T-helper 17 cell (primary cell): ENCODE data around the gene CAMK2B. TPM values are rescaled to one million over a fixed set of nuclear protein-coding genes. Genes with fewer than 3 reads are reported as not detected.
"Not testable (repeated sequence)": the region's sequence is repeated elsewhere in the genome, so short reads cannot be mapped to it uniquely, and the experiment has no call there.

ENCODE experiments used
- ATAC-seq: fragments of 150-1000 bp; cut with Tn5 transposase; 2 replicates; pipeline ENCODE4 v1.10.0; 2021; ENCODE audit warnings: mild to moderate bottlenecking, moderate library complexity
- DNase-seq, 3 donors: peaks; one replicate each; pipeline versions ENCODE4 v3.0.0 to v3.0.0-alpha.2; 2020 to 2021
- H3K9me3 ChIP-seq: one replicate; pipeline ENCODE4 v1.7.0; 2013; ENCODE audit warnings: low read length, mild to moderate bottlenecking; ENCODE audit not compliant: control insufficient read depth, poor library complexity, severe bottlenecking
- H3K27ac Mint-ChIP-seq: one replicate; pipeline ENCODE4 v1.8.0; 2022; ENCODE audit warnings: mild to moderate bottlenecking, moderate library complexity, mixed read lengths
- H3K27me3 Mint-ChIP-seq: one replicate; pipeline ENCODE4 v1.8.0; 2022; ENCODE audit warnings: mixed read lengths
- H3K36me3 Mint-ChIP-seq: one replicate; pipeline ENCODE4 v1.8.0; 2022; ENCODE audit warnings: low read depth, mixed read lengths
- H3K4me1 Mint-ChIP-seq: one replicate; pipeline ENCODE4 v1.8.0; 2022; ENCODE audit warnings: mild to moderate bottlenecking, mixed read lengths
- H3K4me3 Mint-ChIP-seq: one replicate; pipeline ENCODE4 v1.8.0; 2022; ENCODE audit warnings: mild to moderate bottlenecking, moderate library complexity, mixed read lengths
- total RNA-seq, 4 donors: library from RNA in 2 of 4; stranded (reverse) in 2 of 4; gene quantifications; one replicate each; pipeline ENCODE4 v1.2.3 and lab custom pipeline; 2022 to 2026

The CAMK2B gene
- total RNA-seq, 2 donors from 2014 or later: 0.31 TPM; not detected in 1

DNA sequence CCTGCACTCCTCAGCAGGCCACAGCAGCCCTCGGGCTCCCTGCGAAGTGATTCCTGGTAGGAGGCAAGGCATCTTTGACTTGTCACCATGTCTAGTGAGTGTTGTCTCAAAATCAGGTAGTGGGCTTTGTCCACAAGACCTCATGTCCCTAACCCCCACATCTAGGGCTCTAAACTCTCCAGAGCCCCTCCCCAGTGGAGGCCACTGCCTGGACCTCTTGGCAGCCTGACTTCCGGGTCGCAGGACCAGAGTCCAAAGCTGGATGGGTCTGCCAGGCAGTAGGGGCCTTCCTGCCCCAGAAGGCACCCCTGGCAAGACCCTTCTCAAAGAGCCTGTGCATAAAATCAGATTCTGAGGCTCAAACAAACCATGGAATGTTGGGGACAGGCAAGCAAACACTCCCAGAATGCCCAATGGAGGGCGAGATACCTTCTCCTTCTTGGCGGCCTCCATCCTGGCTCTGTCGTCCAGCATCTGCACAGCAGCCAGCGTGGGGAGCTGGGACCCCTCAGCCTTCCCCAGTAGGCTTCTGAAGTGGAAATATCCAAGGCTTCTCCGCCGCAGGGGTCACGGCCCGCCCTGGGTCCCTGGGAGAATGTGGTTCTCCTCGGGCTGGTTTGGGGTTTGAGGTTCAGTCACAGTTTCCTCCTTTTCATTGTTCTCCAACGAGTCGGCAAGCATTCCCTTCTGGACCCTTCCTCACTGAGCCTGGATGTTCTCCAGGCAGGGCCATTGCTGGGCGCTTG, 136.7 kb downstream of the CAMK2B start:
- peaks cover 8% of the 10 kb centered on the region for H3K4me1 Mint-ChIP-seq

DNA sequence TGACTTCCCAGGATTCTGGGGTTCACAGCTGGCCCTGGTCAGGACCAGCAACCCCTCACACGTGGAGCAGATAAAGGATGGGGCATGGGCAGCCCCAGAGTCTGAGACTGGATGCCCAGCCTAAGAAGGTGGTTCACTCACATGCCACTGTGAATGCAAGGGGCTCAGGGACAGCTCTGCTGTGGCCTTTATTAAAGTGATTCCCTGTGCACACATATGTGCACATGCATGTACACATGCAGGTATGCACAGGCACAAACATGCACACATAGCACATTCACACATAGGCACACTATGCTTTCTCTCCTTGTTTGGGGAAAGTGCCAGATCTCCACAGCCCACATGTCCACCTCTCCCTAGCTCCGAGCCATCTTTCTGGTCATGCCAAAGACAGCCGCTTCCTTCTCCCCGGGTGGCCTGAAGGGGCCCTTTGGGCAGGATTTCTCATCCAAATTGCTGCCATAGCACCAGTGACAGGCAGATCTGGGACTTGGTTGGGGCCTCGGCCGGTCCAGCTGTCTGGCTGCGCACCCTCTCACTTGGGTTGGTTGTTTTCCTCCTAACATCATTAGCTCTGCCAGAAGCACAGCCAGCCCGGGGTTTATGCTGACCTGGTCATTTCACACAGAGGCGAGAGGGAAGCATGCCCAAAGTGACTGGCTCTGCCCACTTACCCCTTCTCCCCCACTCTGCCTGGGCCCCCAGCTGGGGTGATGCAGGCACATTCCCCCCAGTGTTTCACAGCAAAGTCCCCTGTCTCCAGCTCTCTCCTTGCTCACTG, 137.6 kb downstream of the CAMK2B start:
- no peak overlapping the region for H3K27ac Mint-ChIP-seq
- no peak overlapping the region for H3K4me3 Mint-ChIP-seq
- H3K9me3 ChIP-seq: peaks cover 1% of the 10 kb centered on the region
- H3K4me1 Mint-ChIP-seq: peaks cover 8% of the 10 kb centered on the region
- DNase-seq: no peak
- peaks cover 4% of the 10 kb centered on the region for H3K36me3 Mint-ChIP-seq
- H3K27me3 Mint-ChIP-seq: peaks cover 50% of the 10 kb centered on the region
- ATAC-seq: no peak

More for the DNA sequence above, 136.7 kb downstream of the CAMK2B start:
- Mint-ChIP-seq H3K36me3 (peaks cover 4% of the 10 kb centered on the region), H3K27me3 (peaks cover 52% of the 10 kb centered on the region), H3K4me3 (no peak overlapping the region), H3K27ac (no peak overlapping the region)
- H3K9me3 ChIP-seq: no peaks in the 10 kb centered on the region
- DNase-seq (no peak), ATAC-seq (no peak)

DNA sequence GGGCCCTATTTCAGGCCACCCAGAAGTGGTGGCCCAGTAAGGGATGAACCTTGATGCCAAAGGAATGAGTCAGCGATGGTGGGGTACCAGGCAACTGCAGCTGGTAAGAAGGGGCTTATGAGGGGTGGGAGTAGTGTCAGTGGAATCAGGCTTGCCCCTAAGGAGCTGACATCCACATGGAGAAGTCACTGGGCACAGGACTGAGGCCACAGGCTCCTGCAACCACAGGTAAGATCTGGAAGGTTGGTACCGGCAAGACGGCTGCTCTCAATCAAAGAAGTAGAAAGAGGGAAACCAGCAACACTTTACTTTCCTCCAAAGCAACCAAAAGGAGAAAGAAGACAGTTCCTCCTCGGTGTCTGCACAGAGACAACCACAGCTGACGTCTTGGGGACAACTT, 138.7 kb downstream of the CAMK2B start:
- peaks cover 39% of the 10 kb centered on the region for H3K27me3 Mint-ChIP-seq
- H3K36me3 Mint-ChIP-seq: peaks cover 4% of the 10 kb centered on the region
- peaks cover 2% of the 10 kb centered on the region for H3K9me3 ChIP-seq
- H3K4me1 Mint-ChIP-seq: peaks cover 6% of the 10 kb centered on the region
- H3K4me3 Mint-ChIP-seq: no peak overlapping the region
- H3K27ac Mint-ChIP-seq: no peak overlapping the region
- DNase-seq (no peak), ATAC-seq (no peak)

DNA sequence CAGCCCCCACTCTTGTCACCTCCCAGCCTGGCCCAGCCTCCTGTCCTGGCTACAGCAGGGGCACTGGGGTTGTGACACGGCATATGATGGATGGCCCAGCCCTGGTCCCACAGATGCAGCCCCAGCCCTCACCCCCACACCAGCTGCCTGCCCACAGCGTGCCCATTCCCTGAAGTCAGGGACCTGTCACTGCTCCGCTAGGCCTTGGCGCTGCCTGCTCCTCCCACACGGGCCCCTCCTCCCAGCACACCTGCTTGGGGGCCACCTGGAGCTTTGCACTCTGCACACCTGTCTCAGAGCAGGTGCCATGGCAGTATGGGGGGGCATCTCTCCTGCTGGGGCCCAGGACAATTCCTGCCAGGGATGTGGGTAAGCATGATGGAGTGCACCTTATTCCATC, 139.7 kb downstream of the CAMK2B start:
- Mint-ChIP-seq H3K27ac (no peak overlapping the region), H3K27me3 (peaks cover 33% of the 10 kb centered on the region), H3K36me3 (peaks cover 4% of the 10 kb centered on the region), H3K4me1 (peaks cover 5% of the 10 kb centered on the region), H3K4me3 (no peak overlapping the region)
- no peak for ATAC-seq
- H3K9me3 ChIP-seq: peaks cover 2% of the 10 kb centered on the region
- DNase-seq: no peak

DNA sequence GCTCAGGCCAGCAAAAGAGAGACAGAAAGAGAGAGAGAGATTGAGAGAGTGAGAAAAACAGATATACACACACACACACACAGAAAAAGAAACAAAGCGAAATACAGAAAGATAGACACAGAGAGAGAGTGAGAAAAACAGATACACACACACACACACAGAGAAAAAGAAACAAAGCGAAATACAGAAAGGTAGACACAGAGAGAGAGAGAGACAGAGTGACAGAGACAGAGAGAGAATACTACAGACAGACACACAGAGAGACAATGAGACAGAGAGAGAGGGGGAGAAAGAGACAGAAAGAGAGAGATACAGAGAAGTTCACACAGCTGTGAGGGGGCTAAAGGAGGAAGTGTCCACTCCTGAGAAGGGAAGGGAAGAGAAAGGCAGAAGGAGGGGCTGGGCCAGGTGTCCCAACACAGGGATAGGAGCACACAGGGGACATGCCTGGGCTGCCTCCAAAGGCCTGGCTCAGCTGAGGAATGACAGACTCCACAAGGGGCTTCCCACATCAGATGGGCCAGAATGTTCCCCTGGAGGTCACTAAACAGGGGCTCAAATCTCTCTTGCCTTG, 140.4 kb downstream of the CAMK2B start:
- DNase-seq (no peak), ATAC-seq (no peak)
- H3K9me3 ChIP-seq: peaks cover 2% of the 10 kb centered on the region
- Mint-ChIP-seq H3K27me3 (peaks cover 26% of the 10 kb centered on the region), H3K36me3 (peaks cover 4% of the 10 kb centered on the region), H3K27ac (no peak overlapping the region), H3K4me3 (no peak overlapping the region), H3K4me1 (peaks cover 5% of the 10 kb centered on the region)

DNA sequence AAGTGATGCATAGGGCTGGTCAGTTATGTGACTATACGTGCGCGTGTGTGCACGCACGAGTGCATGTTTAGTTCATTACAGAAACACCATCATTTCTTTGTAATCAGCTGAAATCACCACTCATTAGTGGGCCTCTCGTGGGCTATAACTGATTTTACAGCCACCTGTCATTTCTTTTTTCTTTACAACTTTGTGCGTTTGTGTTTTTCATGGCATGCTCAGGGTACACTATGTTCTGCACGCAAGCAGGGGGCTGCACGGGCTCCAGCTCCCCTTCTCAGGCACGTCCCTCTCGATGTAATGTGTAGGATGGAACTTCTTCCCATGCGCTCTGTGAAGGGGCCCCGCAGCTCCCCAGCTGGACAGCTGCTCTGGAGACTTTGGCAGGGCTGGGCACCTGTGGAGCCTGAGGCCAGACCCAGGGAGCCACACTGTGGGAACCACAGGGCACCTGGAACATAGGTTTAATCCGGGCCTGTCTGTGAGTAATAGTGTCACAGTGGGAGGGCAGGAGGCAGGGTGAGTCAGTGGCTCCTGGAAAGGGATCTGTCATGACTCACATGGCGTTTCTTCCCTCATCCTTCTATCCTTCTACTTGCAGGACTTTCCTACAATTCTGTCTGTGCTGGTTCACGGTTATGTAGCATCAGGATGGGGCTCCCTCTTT, 141.1 kb downstream of the CAMK2B start:
- Mint-ChIP-seq H3K27me3 (peaks cover 26% of the 10 kb centered on the region), H3K36me3 (peaks cover 4% of the 10 kb centered on the region), H3K27ac (no peak overlapping the region), H3K4me1 (peaks cover 5% of the 10 kb centered on the region), H3K4me3 (no peak overlapping the region)
- no peak for ATAC-seq
- DNase-seq: no peak
- H3K9me3 ChIP-seq: peaks cover 2% of the 10 kb centered on the region

- no peak overlapping the region for H3K4me3 Mint-ChIP-seq
- peaks cover 5% of the 10 kb centered on the region for H3K4me1 Mint-ChIP-seq
- no peak overlapping the region for H3K27ac Mint-ChIP-seq
- ATAC-seq: no peak
- peaks cover 4% of the 10 kb centered on the region for H3K36me3 Mint-ChIP-seq
- peaks cover 28% of the 10 kb centered on the region for H3K27me3 Mint-ChIP-seq
- no peak for DNase-seq
- H3K9me3 ChIP-seq: peaks cover 2% of the 10 kb centered on the region
Measured at GRCh38 chr7:44183386-44183785, 142.0 kb downstream of the CAMK2B start.

DNA sequence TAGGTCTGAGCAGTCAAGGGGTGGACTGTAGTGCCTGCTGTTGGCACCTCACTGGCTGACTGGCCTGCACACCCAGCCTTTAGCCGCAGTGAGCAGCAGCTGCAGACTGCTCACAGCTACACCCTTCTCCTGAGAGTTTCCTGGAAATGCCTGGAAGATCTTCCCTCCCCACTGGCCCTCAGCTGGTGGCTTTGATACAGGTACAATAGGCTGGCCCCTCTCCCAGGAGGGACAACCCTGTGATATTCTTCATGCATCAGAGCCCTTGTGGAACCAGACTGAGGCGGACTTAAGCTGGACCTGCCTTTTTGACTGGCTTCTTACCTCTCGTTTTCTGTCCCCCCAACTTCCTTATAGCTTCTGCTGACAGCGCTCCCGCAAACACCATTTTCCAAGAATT, 142.6 kb downstream of the CAMK2B start:
- H3K4me3 Mint-ChIP-seq: no peak overlapping the region
- H3K9me3 ChIP-seq: peaks cover 2% of the 10 kb centered on the region
- DNase-seq (no peak), ATAC-seq (no peak)
- no peak overlapping the region for H3K27ac Mint-ChIP-seq
- peaks cover 4% of the 10 kb centered on the region for H3K36me3 Mint-ChIP-seq
- peaks cover 29% of the 10 kb centered on the region for H3K27me3 Mint-ChIP-seq
- peaks cover 5% of the 10 kb centered on the region for H3K4me1 Mint-ChIP-seq

- H3K36me3 Mint-ChIP-seq: peaks cover 4% of the 10 kb centered on the region
- no peak for DNase-seq
- H3K4me3 Mint-ChIP-seq: no peak overlapping the region
- peaks cover 2% of the 10 kb centered on the region for H3K9me3 ChIP-seq
- H3K27ac Mint-ChIP-seq: no peak overlapping the region
- H3K27me3 Mint-ChIP-seq: peaks cover 50% of the 10 kb centered on the region
- ATAC-seq: no peak
- peaks cover 5% of the 10 kb centered on the region for H3K4me1 Mint-ChIP-seq
Measured at GRCh38 chr7:44180631-44181030, 144.8 kb downstream of the CAMK2B start.

DNA sequence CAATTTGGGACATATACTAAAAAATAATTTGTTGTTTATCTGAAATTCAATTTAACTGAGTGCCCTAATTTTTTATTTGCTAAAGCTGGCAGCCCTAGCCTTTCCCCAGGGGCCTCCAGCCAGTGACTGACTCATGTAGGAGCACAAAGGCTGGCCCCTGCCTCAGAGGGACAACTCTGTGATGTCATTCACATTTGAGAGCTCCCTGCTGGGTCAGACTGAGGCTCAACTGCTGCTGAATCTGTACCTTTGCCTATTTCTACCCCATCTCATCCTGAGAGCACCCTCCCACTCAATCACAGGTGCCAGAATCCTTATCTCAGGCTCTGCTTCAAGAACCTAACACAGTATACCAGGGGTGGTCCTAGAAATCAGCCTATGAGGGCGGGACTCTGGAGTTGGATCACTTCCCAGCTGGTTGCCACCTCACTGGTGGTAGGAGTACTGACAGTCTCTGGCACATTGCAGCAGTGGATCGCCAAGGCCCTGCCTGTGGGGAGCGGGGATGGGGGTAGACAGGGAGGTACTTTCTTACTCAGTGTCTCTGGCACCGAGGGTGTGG, 147.7 kb downstream of the CAMK2B start:
- H3K4me1 Mint-ChIP-seq: no peaks in the 10 kb centered on the region
- H3K9me3 ChIP-seq: no peaks in the 10 kb centered on the region
- no peak overlapping the region for H3K27ac Mint-ChIP-seq
- peaks cover 2% of the 10 kb centered on the region for H3K36me3 Mint-ChIP-seq
- no peak overlapping the region for H3K4me3 Mint-ChIP-seq
- H3K27me3 Mint-ChIP-seq: peaks cover 42% of the 10 kb centered on the region
- DNase-seq: no peak
- no peak for ATAC-seq

- no peaks in the 10 kb centered on the region for H3K4me1 Mint-ChIP-seq
- no peak overlapping the region for H3K27ac Mint-ChIP-seq
- H3K4me3 Mint-ChIP-seq: no peak overlapping the region
- DNase-seq (no peak), ATAC-seq (no peak)
- H3K9me3 ChIP-seq: no peaks in the 10 kb centered on the region
- H3K36me3 Mint-ChIP-seq: peaks cover 2% of the 10 kb centered on the region
- peaks cover 48% of the 10 kb centered on the region for H3K27me3 Mint-ChIP-seq
Measured at GRCh38 chr7:44176486-44176885, 148.9 kb downstream of the CAMK2B start.

DNA sequence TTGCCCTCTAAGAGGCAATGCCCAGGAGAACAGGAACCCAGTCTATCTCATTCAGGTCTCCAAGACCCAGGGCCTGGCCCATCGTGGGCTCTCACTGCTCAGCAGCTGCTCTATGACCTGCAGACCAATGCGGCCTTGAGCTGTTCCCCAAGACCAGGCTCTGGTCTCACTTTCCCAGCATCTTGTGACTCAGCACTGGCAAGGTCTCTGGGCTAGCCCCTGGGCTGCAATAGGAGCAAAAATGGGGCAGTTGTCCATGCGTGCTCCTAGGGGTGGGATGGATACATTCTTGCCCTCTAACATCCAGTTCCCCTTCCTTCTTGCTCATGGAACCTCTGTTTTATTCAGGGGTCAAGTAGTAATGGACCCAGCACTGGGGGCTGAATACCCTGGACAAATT, 149.7 kb downstream of the CAMK2B start:
- DNase-seq: no peak
- no peaks in the 10 kb centered on the region for H3K9me3 ChIP-seq
- Mint-ChIP-seq H3K27ac (no peak overlapping the region), H3K27me3 (peaks cover 48% of the 10 kb centered on the region), H3K4me1 (no peaks in the 10 kb centered on the region), H3K36me3 (peaks cover 2% of the 10 kb centered on the region), H3K4me3 (no peak overlapping the region)
- no peak for ATAC-seq

DNA sequence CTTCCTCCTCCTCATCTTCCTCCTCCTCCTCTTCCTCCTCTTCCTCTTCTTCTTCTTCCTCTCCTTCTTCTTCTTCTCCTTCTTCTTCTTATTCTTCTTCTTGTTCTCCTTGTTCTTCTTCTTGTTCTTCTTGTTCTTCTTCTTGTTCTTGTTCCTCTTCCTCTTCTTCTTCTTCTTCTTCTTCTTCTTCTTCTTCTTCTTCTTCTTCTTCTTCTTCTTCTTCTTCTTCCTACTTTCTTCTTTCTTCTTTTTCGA, 150.8 kb downstream of the CAMK2B start:
- H3K36me3 Mint-ChIP-seq, ATAC-seq, H3K4me1 Mint-ChIP-seq, H3K27ac Mint-ChIP-seq, DNase-seq, H3K9me3 ChIP-seq, H3K4me3 Mint-ChIP-seq: not testable (repeated sequence)
- H3K27me3 Mint-ChIP-seq: peaks cover 48% of the 10 kb centered on the region
